SK-N-SH (cell line): Measurements from ENCODE around the gene ZEB2.

ENCODE experiments used
- EP300 ChIP-seq, 2 experiments: IDR thresholded peaks; 2 replicates each; pipeline versions ENCODE4 v1.4.0 to v1.6.1; 2012; ENCODE audit warnings: borderline replicate concordance in 1 of 2, low read depth in 1 of 2, low read length in 1 of 2
- FOXJ3 ChIP-seq: sonication (generic); formaldehyde crosslinking; IDR thresholded peaks from 2 replicates; pipeline ENCODE4 v1.5.1; 2020; ENCODE audit warnings: mild to moderate bottlenecking, missing genetic modification reagents
- JUND ChIP-seq: IDR thresholded peaks from 2 replicates; pipeline ENCODE4 v1.4.0; 2012
- POLR2AphosphoS5 ChIP-seq: IDR thresholded peaks from 2 replicates; pipeline ENCODE4 v1.6.1; 2012; ENCODE audit warnings: low read depth, low read length
- RXRA ChIP-seq: IDR thresholded peaks from 2 replicates; pipeline ENCODE4 v1.4.0; 2012; ENCODE audit warnings: low read depth, mild to moderate bottlenecking, borderline replicate concordance
- SIN3A ChIP-seq: IDR thresholded peaks from 2 replicates; pipeline ENCODE4 v1.6.1; 2012; ENCODE audit warnings: low read depth, mild to moderate bottlenecking, low read length, moderate library complexity, borderline replicate concordance
- TAF1 ChIP-seq: IDR thresholded peaks from 2 replicates; pipeline ENCODE4 v1.6.1; 2012; ENCODE audit warnings: low read depth, mild to moderate bottlenecking, low read length, moderate library complexity, borderline replicate concordance
- TEAD4 ChIP-seq: IDR thresholded peaks from 2 replicates; pipeline ENCODE4 v1.4.0; 2012; ENCODE audit warnings: mild to moderate bottlenecking, borderline replicate concordance; ENCODE audit not compliant: insufficient read depth
- YY1 ChIP-seq: IDR thresholded peaks from 2 replicates; pipeline ENCODE4 v1.4.0; 2012; ENCODE audit warnings: low read depth, mild to moderate bottlenecking
- TF ChIP-seq, protein P1 (sequence below): IDR thresholded peaks from 2 replicates; pipeline ENCODE4 v1.4.0; 2012; ENCODE audit warnings: low read depth, borderline replicate concordance
- TF ChIP-seq, protein P2 (sequence below): fragments of 200-600 bp; sonication (generic); IDR thresholded peaks from 2 replicates; pipeline ENCODE4 v1.6.1; 2017; ENCODE audit warnings: antibody characterized with exemption, mild to moderate bottlenecking, moderate library complexity
- TF ChIP-seq, protein P3 (sequence below): fragments of 150-350 bp; IDR thresholded peaks from 2 replicates; pipeline ENCODE4 v1.6.1; 2016; ENCODE audit warnings: mild to moderate bottlenecking, low read depth, low read length

DNA sequence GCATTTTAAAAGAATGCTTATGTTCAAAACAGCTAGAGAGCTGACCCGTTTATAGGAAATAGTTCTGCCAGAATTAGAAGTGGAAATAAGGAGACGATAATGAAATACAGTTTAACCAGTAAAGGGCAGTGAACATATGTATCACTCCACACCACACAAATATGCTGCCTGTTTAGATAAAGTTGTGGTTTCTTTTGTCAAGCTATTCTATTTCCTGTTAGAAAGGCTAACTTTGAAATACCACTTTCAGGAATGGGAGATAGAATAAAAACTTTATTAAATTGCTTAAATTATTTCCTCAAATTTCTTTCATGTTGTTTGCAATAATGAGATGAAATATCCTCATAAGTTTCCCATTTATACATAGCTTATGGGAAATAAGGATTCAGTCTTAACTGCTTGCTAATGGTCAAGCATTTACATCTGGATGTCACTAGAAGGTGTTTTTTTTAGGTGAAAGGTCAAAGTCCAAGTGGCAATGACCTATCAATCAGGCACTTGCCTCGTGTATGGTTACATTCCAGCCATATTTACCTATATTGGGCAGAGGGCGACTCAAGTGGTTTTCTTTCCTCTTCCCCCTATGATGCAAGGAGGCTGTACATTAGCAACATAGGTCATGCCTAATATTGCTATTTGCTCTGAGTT is 148.9 kb downstream of the ZEB2 start:
- TF ChIP-seq TEAD4 (no peak), TAF1 (no peak), EP300 (IDR thresholded peaks at IDR 0.05; ENCODE audit: borderline replicate concordance in 1 of 2, low read depth in 1 of 2, low read length in 1 of 2) (no peak), YY1 (no peak), POLR2AphosphoS5 (no peak), FOXJ3 (no peak), JUND (no peak), RXRA (no peak), SIN3A (no peak)
- TF ChIP-seq, protein P1, sequence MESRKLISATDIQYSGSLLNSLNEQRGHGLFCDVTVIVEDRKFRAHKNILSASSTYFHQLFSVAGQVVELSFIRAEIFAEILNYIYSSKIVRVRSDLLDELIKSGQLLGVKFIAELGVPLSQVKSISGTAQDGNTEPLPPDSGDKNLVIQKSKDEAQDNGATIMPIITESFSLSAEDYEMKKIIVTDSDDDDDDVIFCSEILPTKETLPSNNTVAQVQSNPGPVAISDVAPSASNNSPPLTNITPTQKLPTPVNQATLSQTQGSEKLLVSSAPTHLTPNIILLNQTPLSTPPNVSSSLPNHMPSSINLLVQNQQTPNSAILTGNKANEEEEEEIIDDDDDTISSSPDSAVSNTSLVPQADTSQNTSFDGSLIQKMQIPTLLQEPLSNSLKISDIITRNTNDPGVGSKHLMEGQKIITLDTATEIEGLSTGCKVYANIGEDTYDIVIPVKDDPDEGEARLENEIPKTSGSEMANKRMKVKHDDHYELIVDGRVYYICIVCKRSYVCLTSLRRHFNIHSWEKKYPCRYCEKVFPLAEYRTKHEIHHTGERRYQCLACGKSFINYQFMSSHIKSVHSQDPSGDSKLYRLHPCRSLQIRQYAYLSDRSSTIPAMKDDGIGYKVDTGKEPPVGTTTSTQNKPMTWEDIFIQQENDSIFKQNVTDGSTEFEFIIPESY = no peak
- TF ChIP-seq, protein P2, sequence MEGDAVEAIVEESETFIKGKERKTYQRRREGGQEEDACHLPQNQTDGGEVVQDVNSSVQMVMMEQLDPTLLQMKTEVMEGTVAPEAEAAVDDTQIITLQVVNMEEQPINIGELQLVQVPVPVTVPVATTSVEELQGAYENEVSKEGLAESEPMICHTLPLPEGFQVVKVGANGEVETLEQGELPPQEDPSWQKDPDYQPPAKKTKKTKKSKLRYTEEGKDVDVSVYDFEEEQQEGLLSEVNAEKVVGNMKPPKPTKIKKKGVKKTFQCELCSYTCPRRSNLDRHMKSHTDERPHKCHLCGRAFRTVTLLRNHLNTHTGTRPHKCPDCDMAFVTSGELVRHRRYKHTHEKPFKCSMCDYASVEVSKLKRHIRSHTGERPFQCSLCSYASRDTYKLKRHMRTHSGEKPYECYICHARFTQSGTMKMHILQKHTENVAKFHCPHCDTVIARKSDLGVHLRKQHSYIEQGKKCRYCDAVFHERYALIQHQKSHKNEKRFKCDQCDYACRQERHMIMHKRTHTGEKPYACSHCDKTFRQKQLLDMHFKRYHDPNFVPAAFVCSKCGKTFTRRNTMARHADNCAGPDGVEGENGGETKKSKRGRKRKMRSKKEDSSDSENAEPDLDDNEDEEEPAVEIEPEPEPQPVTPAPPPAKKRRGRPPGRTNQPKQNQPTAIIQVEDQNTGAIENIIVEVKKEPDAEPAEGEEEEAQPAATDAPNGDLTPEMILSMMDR = no peak
- TF ChIP-seq, protein P3, sequence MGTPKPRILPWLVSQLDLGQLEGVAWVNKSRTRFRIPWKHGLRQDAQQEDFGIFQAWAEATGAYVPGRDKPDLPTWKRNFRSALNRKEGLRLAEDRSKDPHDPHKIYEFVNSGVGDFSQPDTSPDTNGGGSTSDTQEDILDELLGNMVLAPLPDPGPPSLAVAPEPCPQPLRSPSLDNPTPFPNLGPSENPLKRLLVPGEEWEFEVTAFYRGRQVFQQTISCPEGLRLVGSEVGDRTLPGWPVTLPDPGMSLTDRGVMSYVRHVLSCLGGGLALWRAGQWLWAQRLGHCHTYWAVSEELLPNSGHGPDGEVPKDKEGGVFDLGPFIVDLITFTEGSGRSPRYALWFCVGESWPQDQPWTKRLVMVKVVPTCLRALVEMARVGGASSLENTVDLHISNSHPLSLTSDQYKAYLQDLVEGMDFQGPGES = no peak
